ENCODE measurements around the gene COL18A1. TPM values are rescaled to one million over a fixed set of nuclear protein-coding genes. Genes with fewer than 3 reads are reported as not detected.

The COL18A1 gene
- total RNA-seq, 1 experiment from 2014 or later, result 26.4 TPM

- DNase-seq, result no peak
- Histone ChIP-seq H3K9me3 (no peaks in the 10 kb centered on the region), H3K27me3 (no peaks in the 10 kb centered on the region), H3K36me3 (peaks cover 11% of the 10 kb centered on the region), H3K4me3 (no peak overlapping the region)
Measured at GRCh38 chr21:45509566-45510465, 104.9 kb downstream of the COL18A1 start.

GRCh38 chr21:45510466-45510955 lies 105.5 kb downstream of the COL18A1 start:
- Histone ChIP-seq H3K36me3 (peaks cover 16% of the 10 kb centered on the region), H3K4me3 (no peak overlapping the region), H3K9me3 (no peaks in the 10 kb centered on the region), H3K27me3 (no peaks in the 10 kb centered on the region)
- DNase-seq, result no peak

- H3K27me3 ChIP-seq, result no peaks in the 10 kb centered on the region
- DNase-seq, result no peak
- H3K9me3 ChIP-seq, result no peaks in the 10 kb centered on the region
- H3K36me3 ChIP-seq, result peaks cover 21% of the 10 kb centered on the region
- H3K4me3 ChIP-seq, result no peak overlapping the region
Measured at GRCh38 chr21:45511007-45511406, 106.0 kb downstream of the COL18A1 start.

DNA sequence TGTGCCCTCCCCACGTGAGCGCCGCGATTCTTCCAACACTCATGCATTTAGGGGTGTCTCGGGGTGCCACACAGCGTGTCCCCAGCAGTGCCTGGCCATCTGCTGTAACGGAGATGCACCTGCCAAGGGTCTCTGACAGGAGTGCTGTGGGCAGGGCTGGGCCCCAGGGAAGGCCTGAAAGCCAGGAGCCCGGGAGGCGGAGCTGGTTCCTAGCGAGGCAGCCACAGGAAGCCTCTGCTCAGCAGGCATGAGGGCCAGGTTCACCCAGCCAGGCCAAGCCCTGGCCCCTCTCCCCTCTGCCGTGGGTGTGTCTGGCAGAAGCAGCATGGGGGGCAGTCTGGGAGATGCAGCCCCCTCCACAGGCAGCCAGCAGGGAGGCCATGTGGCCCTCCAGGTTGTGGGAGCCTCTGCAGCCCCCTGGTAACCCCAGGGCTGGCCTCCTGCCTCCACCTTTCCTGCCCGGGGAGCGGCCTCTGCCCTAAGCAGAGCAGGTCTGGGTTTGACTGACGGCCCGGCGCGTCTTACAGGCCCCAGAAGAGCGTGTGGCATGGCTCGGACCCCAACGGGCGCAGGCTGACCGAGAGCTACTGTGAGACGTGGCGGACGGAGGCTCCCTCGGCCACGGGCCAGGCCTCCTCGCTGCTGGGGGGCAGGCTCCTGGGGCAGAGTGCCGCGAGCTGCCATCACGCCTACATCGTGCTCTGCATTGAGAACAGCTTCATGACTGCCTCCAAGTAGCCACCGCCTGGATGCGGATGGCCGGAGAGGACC lies 106.9 kb downstream of the COL18A1 start:
- DNase-seq, result no peak
- peaks cover 26% of the 10 kb centered on the region for H3K36me3 ChIP-seq
- no peak overlapping the region for H3K4me3 ChIP-seq
- H3K9me3 ChIP-seq, result no peaks in the 10 kb centered on the region
- H3K27me3 ChIP-seq, result no peaks in the 10 kb centered on the region

- DNase-seq, result no peak
Measured at GRCh38 chr21:45512626-45513002, 107.6 kb downstream of the COL18A1 start.

DNA sequence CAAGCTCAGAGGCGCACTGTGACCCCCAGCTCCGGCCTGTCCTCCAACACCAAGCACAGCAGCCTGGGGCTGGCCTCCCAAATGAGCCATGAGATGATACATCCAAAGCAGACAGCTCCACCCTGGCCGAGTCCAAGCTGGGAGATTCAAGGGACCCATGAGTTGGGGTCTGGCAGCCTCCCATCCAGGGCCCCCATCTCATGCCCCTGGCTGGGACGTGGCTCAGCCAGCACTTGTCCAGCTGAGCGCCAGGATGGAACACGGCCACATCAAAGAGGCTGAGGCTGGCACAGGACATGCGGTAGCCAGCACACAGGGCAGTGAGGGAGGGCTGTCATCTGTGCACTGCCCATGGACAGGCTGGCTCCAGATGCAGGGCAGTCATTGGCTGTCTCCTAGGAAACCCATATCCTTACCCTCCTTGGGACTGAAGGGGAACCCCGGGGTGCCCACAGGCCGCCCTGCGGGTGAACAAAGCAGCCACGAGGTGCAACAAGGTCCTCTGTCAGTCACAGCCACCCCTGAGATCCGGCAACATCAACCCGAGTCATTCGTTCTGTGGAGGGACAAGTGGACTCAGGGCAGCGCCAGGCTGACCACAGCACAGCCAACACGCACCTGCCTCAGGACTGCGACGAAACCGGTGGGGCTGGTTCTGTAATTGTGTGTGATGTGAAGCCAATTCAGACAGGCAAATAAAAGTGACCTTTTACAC lies 108.2 kb downstream of the COL18A1 start:
- Histone ChIP-seq H3K4me3 (no peak overlapping the region), H3K27me3 (no peaks in the 10 kb centered on the region), H3K9me3 (peaks cover 1% of the 10 kb centered on the region; the same call in 1 of the 2 replicates), H3K36me3 (peaks cover 35% of the 10 kb centered on the region)
- DNase-seq, result no peak

More at GRCh38 chr21:45512626-45513002, 107.6 kb downstream of the COL18A1 start:
- Histone ChIP-seq H3K36me3 (peaks cover 31% of the 10 kb centered on the region), H3K9me3 (no peaks in the 10 kb centered on the region), H3K27me3 (no peaks in the 10 kb centered on the region), H3K4me3 (no peak overlapping the region)

GRCh38 chr21:45513741-45514310 lies 108.9 kb downstream of the COL18A1 start:
- Histone ChIP-seq H3K36me3 (peaks cover 42% of the 10 kb centered on the region), H3K4me3 (no peak overlapping the region), H3K9me3 (peaks cover 8% of the 10 kb centered on the region), H3K27me3 (no peaks in the 10 kb centered on the region)
- DNase-seq, result no peak

GRCh38 chr21:45514311-45515021 lies 109.5 kb downstream of the COL18A1 start:
- H3K9me3 ChIP-seq, result peaks cover 12% of the 10 kb centered on the region
- peaks cover 47% of the 10 kb centered on the region for H3K36me3 ChIP-seq
- no peaks in the 10 kb centered on the region for H3K27me3 ChIP-seq
- no peak overlapping the region for H3K4me3 ChIP-seq
- no peak for DNase-seq

DNA sequence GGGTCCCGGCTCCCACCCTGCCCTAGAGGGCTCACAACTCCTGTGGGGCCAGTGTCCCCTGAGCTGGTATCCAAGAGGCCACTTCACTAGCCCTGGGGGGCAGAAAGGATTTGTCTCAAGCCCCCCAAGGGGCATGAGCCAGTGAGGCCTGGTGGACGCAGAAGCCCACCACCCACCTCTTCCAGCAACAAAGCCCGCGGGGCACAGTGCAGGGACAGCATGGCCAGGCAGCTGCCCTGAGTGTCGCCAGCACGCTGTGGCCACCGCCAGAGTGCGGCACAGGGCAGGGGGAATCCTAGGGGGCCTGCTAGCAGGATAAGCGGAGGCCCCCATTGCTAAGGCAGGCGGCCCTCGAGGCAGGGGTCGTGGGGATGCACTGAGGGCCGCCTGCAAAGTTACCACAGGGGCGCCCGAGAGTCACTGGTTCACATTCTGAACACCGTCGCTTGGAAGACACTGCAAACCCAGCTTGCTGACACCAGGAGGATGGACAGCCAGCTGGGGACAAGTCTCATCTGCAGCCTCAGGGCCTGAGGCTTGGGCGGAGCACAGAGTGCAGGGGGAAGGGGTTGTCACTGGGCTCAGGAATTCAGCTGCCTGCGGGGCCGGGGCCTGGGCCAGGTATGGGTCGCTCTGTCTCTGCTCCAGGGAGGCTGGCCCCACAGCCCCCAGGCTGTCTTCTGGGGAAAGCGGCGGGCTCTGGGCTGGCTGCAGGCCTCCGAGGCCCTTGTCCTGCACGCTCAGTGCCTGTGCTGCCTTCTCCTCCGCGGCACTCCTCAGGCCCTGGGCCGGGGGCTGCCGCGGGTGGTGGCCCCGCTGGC lies 110.5 kb downstream of the COL18A1 start:
- DNase-seq, result no peak
- H3K36me3 ChIP-seq, result peaks cover 57% of the 10 kb centered on the region
- H3K4me3 ChIP-seq, result no peak overlapping the region
- H3K9me3 ChIP-seq, result peaks cover 22% of the 10 kb centered on the region
- H3K27me3 ChIP-seq, result no peaks in the 10 kb centered on the region

- H3K27me3 ChIP-seq, result no peaks in the 10 kb centered on the region
- DNase-seq, result no peak
- peaks cover 62% of the 10 kb centered on the region for H3K36me3 ChIP-seq
- no peak overlapping the region for H3K4me3 ChIP-seq
- H3K9me3 ChIP-seq, result peaks cover 28% of the 10 kb centered on the region
Measured at GRCh38 chr21:45516071-45516670, 111.2 kb downstream of the COL18A1 start.

- Histone ChIP-seq H3K9me3 (peaks cover 33% of the 10 kb centered on the region), H3K4me3 (no peak overlapping the region), H3K27me3 (no peaks in the 10 kb centered on the region), H3K36me3 (peaks cover 68% of the 10 kb centered on the region)
- DNase-seq, result no peak
Measured at GRCh38 chr21:45516671-45517151, 111.7 kb downstream of the COL18A1 start.

GRCh38 chr21:45517249-45518065 lies 112.5 kb downstream of the COL18A1 start:
- DNase-seq, result no peak
- Histone ChIP-seq H3K9me3 (peaks cover 35% of the 10 kb centered on the region), H3K27me3 (no peaks in the 10 kb centered on the region), H3K4me3 (no peak overlapping the region), H3K36me3 (peaks cover 73% of the 10 kb centered on the region)

DNA sequence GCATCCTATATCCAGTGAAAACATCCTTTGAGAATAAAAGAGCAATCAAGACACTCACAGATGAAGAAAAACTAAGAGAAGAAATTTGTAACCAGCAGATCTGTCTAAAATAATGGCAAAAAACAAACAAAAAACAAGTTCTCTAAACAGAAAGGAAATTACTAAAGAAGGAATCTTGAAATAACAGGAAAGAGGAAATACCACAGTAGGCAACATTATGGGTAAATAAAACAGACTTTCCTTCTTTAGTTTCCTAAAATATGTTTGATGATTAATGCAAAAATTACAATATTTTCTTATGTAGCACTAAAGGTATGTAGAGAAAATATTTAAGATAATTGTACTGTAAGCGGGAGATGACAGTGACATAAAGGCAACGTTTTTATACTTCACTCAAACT lies 113.8 kb downstream of the COL18A1 start:
- Histone ChIP-seq H3K4me3 (no peak overlapping the region), H3K9me3 (peaks cover 35% of the 10 kb centered on the region), H3K36me3 (peaks cover 80% of the 10 kb centered on the region), H3K27me3 (no peaks in the 10 kb centered on the region)
- no peak for DNase-seq

- peaks cover 35% of the 10 kb centered on the region for H3K9me3 ChIP-seq
- H3K4me3 ChIP-seq, result no peak overlapping the region
- no peak for DNase-seq
- peaks cover 81% of the 10 kb centered on the region for H3K36me3 ChIP-seq
- H3K27me3 ChIP-seq, result no peaks in the 10 kb centered on the region
Measured at GRCh38 chr21:45519182-45519581, 114.2 kb downstream of the COL18A1 start.
